ENCODE measurements around the gene TCAIM.

- TF ChIP-seq CTCF (optimal IDR thresholded peaks at IDR 0.05 in 1 of 3, IDR thresholded peaks at IDR 0.05 in 1 of 3, conservative IDR thresholded peaks at IDR 0.05 in 1 of 3; ENCODE audit: extremely low read depth in 1 of 3, insufficient read depth in 2 of 3, low read length in 3 of 3) (no peak), EZH2 (IDR thresholded peaks at IDR 0.05; ENCODE audit: low read length) (no peak)
Measured at GRCh38 chr3:44411031-44411645, 72.6 kb downstream of the TCAIM start.
